ENCODE measurements around the gene VEGFC. TPM values are rescaled to one million over a fixed set of nuclear protein-coding genes. Genes with fewer than 3 reads are reported as not detected.

The VEGFC gene
- polyA plus RNA-seq, 1 experiment: 31.0 TPM

- no peak overlapping the region for H3K27ac ChIP-seq (ENCODE audit: low read depth, low read length)
- POLR2A ChIA-PET: no interaction called here
- no peak for TF ChIP-seq CTCF (IDR thresholded peaks at IDR 0.05; ENCODE audit: low read depth, low read length)
Observed at GRCh38 chr4:176755001-176755400, 37.7 kb downstream of the VEGFC start.

GRCh38 chr4:176753049-176753448 lies 39.7 kb downstream of the VEGFC start:
- Histone ChIP-seq H3K27ac (ENCODE audit: low read depth, low read length) (no peak overlapping the region), H3K4me3 (ENCODE audit: low read depth, low read length) (no peak overlapping the region), H3K27me3 (ENCODE audit: control insufficient read depth, insufficient read depth, low read length) (no peaks in the 10 kb centered on the region), H3K9me3 (ENCODE audit: control insufficient read depth, insufficient read depth, low read length) (no peaks in the 10 kb centered on the region)
- TF ChIP-seq CTCF (IDR thresholded peaks at IDR 0.05; ENCODE audit: low read depth, low read length): no peak
- CTCF ChIA-PET: interaction anchor here (2.4 kb wide), 1 partner anchor 294 kb away, joined by 8 read pairs; no protein-coding TSS in a partner anchor
- peak; percentile 86 for DNase-seq (ENCODE audit: low read depth, low spot score)
- POLR2A ChIA-PET: interaction anchor here (0.7 to 0.9 kb wide), 3 partner anchors 14 to 294 kb away, joined by 3 read pairs; no protein-coding TSS in a partner anchor

More at GRCh38 chr4:176755001-176755400, 37.7 kb downstream of the VEGFC start:
- Histone ChIP-seq H3K27me3 (ENCODE audit: control insufficient read depth, insufficient read depth, low read length) (no peaks in the 10 kb centered on the region), H3K4me3 (ENCODE audit: low read depth, low read length) (no peak overlapping the region), H3K9me3 (ENCODE audit: control insufficient read depth, insufficient read depth, low read length) (no peaks in the 10 kb centered on the region)
- no peak for DNase-seq (ENCODE audit: low read depth, low spot score)
- CTCF ChIA-PET: interaction anchor here (1.1 to 1.4 kb wide), 2 partner anchors 34 to 377 kb away, joined by 3 read pairs; no protein-coding TSS in a partner anchor

- no peaks in the 10 kb centered on the region for H3K9me3 ChIP-seq (ENCODE audit: control insufficient read depth, insufficient read depth, low read length)
- POLR2A ChIA-PET: no interaction called here
- no peaks in the 10 kb centered on the region for H3K27me3 ChIP-seq (ENCODE audit: control insufficient read depth, insufficient read depth, low read length)
- no peak overlapping the region for H3K4me3 ChIP-seq (ENCODE audit: low read depth, low read length)
- no peak for DNase-seq (ENCODE audit: low read depth, low spot score)
- no peak overlapping the region for H3K27ac ChIP-seq (ENCODE audit: low read depth, low read length)
- CTCF ChIA-PET: interaction anchor here (2.4 kb wide), 1 partner anchor 295 kb away, joined by 8 read pairs; no protein-coding TSS in a partner anchor
- TF ChIP-seq CTCF (IDR thresholded peaks at IDR 0.05; ENCODE audit: low read depth, low read length): no peak
Observed at GRCh38 chr4:176752191-176752749, 40.5 kb downstream of the VEGFC start.

GRCh38 chr4:176751061-176751460 lies 41.7 kb downstream of the VEGFC start:
- CTCF ChIA-PET: interaction anchor here (0.6 to 2.4 kb wide), 2 partner anchors 236 to 296 kb away, joined by 4 to 8 read pairs; no protein-coding TSS in a partner anchor

More at GRCh38 chr4:176751061-176751460, 41.7 kb downstream of the VEGFC start:
- no peak for TF ChIP-seq CTCF (IDR thresholded peaks at IDR 0.05; ENCODE audit: low read depth, low read length)
- Histone ChIP-seq H3K27me3 (ENCODE audit: control insufficient read depth, insufficient read depth, low read length) (no peaks in the 10 kb centered on the region), H3K27ac (ENCODE audit: low read depth, low read length) (no peak overlapping the region), H3K4me3 (ENCODE audit: low read depth, low read length) (no peak overlapping the region), H3K9me3 (ENCODE audit: control insufficient read depth, insufficient read depth, low read length) (no peaks in the 10 kb centered on the region)
- POLR2A ChIA-PET: no interaction called here
- DNase-seq (ENCODE audit: low read depth, low spot score): no peak

Data from AG04450 (cell line).